HS-27A (cell line): Measurements from ENCODE around the gene PRR15L.
"Not testable (repeated sequence)": the region's sequence is repeated elsewhere in the genome, so short reads cannot be mapped to it uniquely, and the experiment has no call there.

Experiments
- DNase-seq: peaks from one replicate; pipeline ENCODE4 v3.0.0-alpha.2; 2012; ENCODE audit warnings: low read depth, missing footprints

PRR15L gene

GRCh38 chr17:47957591-47958490 is at the start of gene PRR15L:
Gene PRR15L, minus strand, starts transcription at chr17:47957883. Its CDS starts 4,649 bp downstream, at chr17:47953234.
- no peak for DNase-seq

- no peak for DNase-seq
These were observed 49.4 kb upstream of the PRR15L start for GRCh38 chr17:48006936-48007709.

GRCh38 chr17:48004983-48005382 is 47.3 kb upstream of the PRR15L start:
- DNase-seq: no peak

GRCh38 chr17:48003417-48004151 is 45.9 kb upstream of the PRR15L start:
- DNase-seq: no peak

GRCh38 chr17:48002916-48003416 is 45.3 kb upstream of the PRR15L start:
- no peak for DNase-seq

GRCh38 chr17:48002266-48002915 is 44.7 kb upstream of the PRR15L start:
- no peak for DNase-seq

- not testable (repeated sequence) for DNase-seq
These were observed 44.0 kb upstream of the PRR15L start for GRCh38 chr17:48001657-48002056.

- no peak for DNase-seq
These were observed 43.5 kb upstream of the PRR15L start for GRCh38 chr17:48001197-48001596.

- no peak for DNase-seq
These were observed 41.9 kb upstream of the PRR15L start for GRCh38 chr17:47999582-47999981.

- no peak for DNase-seq
These were observed 40.4 kb upstream of the PRR15L start for GRCh38 chr17:47998044-47998443.

- DNase-seq: no peak
These were observed 39.9 kb upstream of the PRR15L start for GRCh38 chr17:47997586-47997985.

- no peak for DNase-seq
These were observed 38.5 kb upstream of the PRR15L start for GRCh38 chr17:47996201-47996600.

- no peak for DNase-seq
These were observed 37.7 kb upstream of the PRR15L start for GRCh38 chr17:47995241-47995935.

- DNase-seq: no peak
These were observed 37.0 kb upstream of the PRR15L start for GRCh38 chr17:47994724-47995123.

- DNase-seq: no peak
These were observed 36.3 kb upstream of the PRR15L start for GRCh38 chr17:47993964-47994363.

- DNase-seq: no peak
These were observed 35.4 kb upstream of the PRR15L start for GRCh38 chr17:47993031-47993564.

- no peak for DNase-seq
These were observed 34.5 kb upstream of the PRR15L start for GRCh38 chr17:47992216-47992615.

- DNase-seq: no peak
These were observed 33.5 kb upstream of the PRR15L start for GRCh38 chr17:47990962-47991731.

GRCh38 chr17:47989700-47990099 is 32.0 kb upstream of the PRR15L start:
- DNase-seq: no peak

- DNase-seq: no peak
These were observed 31.5 kb upstream of the PRR15L start for GRCh38 chr17:47989159-47989558.
